Amygdala (tissue), 56 donors: ENCODE measurements around the gene ZFYVE27.

Experiments used
- DNase-seq, 56 donors: peaks; one replicate each; lab custom pipeline; 2025; lab: John Stamatoyannopoulos, UW

ZFYVE27 gene

DNA sequence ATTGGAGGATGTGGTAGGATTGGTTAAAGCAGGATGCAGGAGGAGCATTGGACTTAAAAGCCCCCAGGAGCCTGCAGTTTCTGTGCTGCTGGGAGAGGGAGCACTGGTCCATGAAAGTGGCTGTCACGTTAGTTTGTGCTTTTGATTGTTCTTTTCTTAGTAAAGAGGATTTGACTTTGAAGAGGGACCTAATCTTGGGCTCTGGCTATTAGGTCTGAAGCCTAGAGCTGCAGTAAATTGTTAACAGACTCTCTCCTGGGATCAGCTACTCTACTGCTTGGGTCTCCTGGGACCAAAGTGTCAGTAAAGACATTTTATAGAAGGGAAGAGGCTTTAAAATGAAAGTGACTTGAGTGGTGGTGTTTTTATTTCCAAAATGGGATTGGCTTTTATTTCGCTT lies 3.7 kb downstream of the ZFYVE27 start:
- no peak for DNase-seq

DNA sequence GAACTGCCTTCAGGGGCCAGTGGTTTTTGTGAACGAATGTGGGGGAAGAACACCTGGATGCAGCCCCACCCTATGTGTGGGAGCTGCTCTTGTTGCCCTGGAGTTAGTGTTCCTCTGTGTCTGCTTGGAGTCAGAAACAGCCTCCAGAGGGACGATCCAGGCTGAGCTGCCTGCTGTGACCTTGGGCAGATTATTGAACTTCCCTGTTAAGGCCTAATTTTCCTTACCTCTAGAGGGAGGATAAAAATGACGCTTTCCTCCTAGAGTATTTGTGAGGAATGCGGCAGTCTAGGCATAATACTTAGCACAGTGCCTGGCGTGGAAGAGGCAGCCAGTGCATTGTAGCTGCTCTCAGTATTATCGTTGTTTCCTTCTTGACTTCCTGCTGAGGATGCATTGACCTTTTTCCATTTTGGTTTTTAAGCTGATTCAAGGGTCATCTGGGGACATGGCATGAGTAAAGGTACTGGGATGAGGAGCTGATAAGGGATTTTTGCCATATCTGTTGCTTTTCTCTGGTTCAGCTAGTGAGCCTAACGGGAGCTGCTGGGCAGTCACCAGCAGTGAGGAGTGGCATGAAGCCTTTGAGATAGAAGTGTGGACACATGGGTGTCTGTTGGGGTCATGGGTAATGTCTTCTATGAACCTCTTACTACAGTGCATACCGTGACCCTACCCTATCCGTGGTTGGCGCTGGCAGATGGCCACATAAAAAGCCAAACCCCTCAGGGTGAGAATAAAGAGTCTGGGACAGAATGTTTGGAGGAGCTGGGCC lies 6.4 kb downstream of the ZFYVE27 start:
- no peak for DNase-seq

DNA sequence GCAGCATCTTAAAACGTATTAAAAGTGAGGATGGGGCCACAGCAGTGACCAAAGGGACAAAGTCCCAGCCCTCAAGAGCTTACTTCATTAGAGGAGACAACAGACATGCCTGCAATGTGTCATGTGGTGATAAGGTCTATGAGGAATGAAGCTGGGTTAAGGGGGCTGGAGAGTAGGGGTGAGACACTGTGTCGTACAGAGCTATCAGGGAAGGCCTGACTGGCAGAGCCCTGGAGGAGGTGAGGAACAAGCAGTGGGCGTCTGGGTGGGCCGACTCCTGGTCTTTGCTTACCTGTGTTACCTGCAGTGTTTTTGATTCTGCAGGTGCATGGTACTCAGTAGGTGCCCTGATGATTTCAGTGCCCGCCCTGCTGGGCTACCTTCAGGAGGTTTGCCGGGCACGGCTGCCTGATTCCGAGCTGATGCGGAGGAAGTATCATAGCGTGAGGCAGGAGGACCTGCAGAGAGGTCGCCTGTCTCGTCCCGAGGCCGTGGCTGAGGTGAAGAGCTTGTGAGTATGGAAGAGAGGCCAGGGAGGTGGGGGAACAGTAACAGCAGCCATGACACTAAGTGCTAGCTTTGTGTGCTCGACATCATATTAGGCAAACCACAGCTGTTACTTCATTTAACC lies 7.6 kb downstream of the ZFYVE27 start:
- DNase-seq: no peak

DNA sequence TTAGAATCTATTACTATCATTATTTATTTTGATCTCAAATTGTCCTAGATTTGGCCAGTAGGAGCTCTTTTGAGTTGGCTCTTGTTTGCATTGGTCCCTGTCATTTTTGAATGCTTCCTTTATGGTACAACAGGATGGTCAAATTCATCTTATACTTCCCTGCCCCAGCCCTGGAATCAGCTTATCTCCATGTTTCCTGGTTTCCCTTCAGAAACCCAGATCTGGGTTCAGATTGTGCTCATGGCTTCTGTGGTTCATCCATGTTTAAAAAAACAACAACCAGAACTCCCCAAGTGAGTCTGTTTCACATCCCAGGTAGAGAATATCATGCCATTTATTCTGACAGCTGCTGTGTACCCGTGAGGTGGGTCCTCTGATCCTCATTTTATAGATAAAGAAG lies 10.6 kb downstream of the ZFYVE27 start:
- no peak for DNase-seq

DNA sequence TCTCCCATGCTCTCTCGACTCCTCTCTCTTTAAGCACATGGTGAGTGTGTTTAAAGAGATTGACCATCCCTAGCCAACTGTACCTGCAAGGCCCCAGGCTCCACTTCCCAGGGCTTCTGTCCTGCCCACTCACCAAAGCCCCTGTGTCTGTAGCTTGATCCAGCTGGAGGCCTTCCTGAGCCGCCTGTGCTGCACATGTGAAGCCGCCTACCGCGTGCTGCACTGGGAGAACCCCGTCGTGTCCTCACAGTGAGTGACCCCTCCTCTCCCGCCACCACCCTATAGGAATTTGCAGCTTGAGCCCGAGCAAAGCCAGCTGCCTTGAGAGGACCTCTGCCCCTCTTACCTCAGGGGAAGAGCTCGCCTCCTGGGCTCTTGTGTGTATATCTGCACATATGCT lies 11.2 kb downstream of the ZFYVE27 start:
- DNase-seq: no peak

GRCh38 chr10:97752956-97753355 lies 16.0 kb downstream of the ZFYVE27 start:
- no peak for DNase-seq

GRCh38 chr10:97754726-97755125 lies 17.8 kb downstream of the ZFYVE27 start:
- DNase-seq: no peak

DNA sequence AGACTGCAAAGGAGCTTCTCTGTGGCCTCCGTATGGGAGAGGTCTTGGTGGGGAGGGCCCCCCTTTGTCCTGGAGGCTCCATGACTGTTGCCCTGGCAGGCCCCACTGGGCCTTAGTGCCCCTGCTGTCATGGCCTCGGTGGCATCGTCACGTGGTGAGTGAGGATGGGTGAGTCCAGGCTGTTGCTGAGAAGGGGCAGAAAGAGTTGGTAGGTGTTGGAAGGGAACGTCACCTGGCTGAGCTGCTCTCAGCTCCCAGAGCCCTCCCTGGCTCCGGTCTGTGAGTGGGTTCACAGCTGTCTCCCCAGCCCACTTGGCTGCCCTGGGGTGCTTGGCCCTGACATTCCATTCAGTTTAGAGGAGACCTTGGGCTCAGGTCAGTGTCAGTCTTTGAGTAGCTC lies 18.8 kb downstream of the ZFYVE27 start:
- no peak for DNase-seq

DNA sequence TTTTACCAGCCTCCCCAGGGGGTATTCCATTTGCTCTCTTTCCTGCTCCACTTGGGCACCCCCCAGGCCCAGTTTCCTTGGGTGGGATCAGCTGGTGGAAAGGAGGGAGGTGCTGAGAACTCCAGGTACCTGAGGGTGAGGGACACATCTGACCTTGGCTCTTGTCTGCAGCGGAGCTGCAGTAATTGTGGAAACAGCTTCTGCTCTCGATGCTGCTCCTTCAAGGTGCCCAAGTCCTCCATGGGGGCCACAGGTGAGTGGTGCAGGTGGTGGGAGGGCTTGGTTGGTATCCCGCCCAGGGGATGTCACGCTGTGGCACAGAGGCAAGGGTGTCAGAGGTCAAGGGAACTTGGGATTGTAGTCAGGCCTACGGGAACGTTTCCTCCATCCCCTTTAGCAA lies 20.5 kb downstream of the ZFYVE27 start:
- no peak for DNase-seq

GRCh38 chr10:97759158-97759887 lies 22.4 kb downstream of the ZFYVE27 start:
- peak in 43 of 56 donors; percentile 7 to 75 (median 30) for DNase-seq

- no peak for DNase-seq
Observed at GRCh38 chr10:97759946-97760345, 23.0 kb downstream of the ZFYVE27 start.

DNA sequence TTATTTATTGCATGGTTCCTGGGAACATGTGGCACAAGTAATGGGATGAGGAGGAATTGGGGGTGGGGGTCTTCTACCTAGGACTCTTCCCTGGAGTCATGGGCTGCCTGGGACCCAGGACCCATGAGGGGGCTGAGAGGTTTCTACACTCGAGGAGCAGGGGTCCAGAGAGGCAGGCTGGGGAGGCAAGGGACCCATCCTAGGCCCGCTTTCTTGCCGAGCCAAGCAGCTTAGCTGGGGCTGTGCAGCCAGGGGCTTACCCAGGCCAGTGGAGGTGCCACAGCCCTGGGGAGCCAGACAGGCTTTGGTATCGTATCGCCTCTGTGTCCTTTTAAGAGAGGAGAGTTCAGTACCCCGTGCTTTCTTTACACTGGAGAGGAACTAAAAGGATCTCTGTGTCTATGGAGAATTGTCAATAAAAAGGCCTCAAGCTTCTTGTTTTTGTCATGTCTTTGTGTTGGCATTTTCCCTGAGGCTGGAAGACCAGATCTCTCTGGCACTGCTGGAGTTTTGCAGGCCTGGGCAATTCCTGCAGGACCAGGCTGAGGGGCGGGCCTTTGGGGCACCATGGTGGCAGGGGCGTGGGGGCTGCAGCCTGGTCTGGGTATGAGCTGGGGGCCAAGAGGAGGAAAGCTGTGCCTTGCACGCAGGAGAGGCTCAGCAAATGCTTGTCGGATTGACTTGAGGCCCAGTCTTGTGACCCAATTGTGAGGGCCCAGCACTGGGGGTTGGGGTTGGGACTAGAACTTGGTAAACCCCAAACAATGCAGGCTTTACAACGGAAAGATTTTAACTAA lies 23.7 kb downstream of the ZFYVE27 start:
- no peak for DNase-seq

GRCh38 chr10:97761331-97761865 lies 24.5 kb downstream of the ZFYVE27 start:
- no peak for DNase-seq

DNA sequence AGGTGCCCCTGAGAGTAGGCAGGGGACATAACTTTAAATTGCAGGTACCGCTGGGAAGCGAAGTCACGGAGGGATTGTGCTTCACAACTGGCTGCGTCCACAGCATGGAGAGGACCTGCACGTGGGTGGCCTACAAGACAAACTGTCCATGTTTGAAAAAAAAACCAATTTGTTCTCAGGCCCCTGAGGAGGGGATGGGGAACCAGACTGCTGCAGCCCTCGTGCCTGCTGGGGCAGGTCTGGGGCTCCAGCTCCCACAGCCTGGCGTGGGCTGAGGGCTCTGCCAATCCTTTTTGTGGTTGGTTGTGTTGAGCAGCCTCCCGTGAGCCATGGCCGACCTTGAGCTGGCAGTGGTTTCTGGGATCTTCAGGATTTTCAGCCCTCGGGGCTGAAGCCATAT lies 25.1 kb downstream of the ZFYVE27 start:
- no peak for DNase-seq

- no peak for DNase-seq
Observed at GRCh38 chr10:97762816-97763215, 25.9 kb downstream of the ZFYVE27 start.

DNA sequence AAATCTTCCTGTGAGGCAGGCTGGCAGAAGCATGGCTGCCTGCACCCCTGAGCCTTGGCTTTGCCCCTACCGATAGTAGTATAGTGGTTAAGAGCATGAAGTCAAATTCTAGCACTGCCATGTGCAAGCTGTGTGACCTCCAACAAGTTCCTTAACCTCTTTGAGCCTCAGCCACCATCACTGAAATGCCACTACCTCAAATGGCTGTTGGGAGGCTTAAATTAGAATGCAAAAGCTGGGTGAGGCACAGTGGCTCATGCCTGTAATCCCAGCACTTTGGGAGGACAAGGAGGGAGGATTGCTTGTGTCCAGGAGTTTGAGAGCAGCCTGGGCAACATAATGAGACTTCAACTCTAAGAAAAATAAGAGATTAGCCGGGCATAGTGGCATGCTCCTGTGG lies 26.5 kb downstream of the ZFYVE27 start:
- DNase-seq: no peak

GRCh38 chr10:97763947-97764346 lies 27.0 kb downstream of the ZFYVE27 start:
- DNase-seq: no peak

- DNase-seq: no peak
Observed at GRCh38 chr10:97764519-97764931, 27.6 kb downstream of the ZFYVE27 start.

GRCh38 chr10:97765201-97765600 lies 28.3 kb downstream of the ZFYVE27 start:
- DNase-seq: no peak

DNA sequence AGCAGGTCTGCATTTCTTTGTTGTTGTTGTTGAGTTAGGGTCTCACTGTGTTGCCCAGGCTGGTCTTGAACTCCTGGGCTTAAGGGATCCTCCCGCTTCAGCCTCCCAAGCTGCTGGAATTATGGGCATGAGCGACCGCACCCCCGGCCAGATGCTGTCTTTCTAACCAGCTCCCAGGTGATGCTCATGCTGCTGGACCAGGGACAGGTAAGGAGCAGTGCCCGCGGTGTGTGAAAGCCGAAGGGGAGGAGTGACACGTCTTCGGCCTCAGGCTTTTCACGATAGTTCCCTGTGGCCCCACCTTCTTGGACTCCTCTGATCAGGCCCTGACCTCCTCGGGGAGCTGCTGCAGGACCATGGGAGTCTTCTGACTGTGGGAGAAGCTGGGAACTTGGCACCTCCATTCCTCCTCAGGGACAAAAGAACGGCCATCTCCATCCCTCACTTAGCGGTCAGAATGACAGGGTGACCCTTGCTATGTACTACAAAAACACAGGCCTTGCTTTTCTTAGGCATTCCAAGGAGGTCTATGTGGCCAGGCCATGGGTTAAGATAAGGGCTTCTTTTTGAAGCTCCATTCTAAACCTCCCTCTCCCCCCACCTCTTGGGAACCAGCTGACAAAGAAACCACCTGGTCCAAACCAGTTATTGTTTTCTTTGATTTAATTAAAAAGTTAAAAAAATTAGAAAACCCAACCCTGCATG lies 29.3 kb downstream of the ZFYVE27 start:
- no peak for DNase-seq
